Common myeloid progenitor, CD34-positive (primary cell): ENCODE measurements around the gene ZNF536.

Source experiments
- CTCF ChIA-PET: fragments of 350-600 bp; sonication (Branson Sonifier 250); formaldehyde crosslinking; loops from one replicate; lab custom pipeline; 2021; ENCODE audit warnings: antibody characterized with exemption; lab: Charles Lee
- POLR2A ChIA-PET: fragments of 350-600 bp; sonication (Branson Sonifier 250); formaldehyde crosslinking; loops from one replicate; lab custom pipeline; 2021; ENCODE audit warnings: antibody characterized with exemption; lab: Charles Lee
- DNase-seq, 3 donors: peaks; one replicate each; pipeline versions ENCODE4 v3.0.0 to v3.0.0-alpha.2; 2013
- H3K27ac ChIP-seq, 2 experiments: 1 replicate in 1 of 2; 2 replicates in 1 of 2; pipeline ENCODE4 v1.7.0; 2013; ENCODE audit warnings: inconsistent platforms in 2 of 2, low read length in 2 of 2, mild to moderate bottlenecking in 2 of 2, low read depth in 1 of 2, moderate library complexity in 1 of 2; ENCODE audit not compliant: severe bottlenecking in 2 of 2, insufficient read depth in 1 of 2, poor library complexity in 1 of 2
- H3K27me3 ChIP-seq, 5 experiments: replicated peaks in 2 of 5; 1 replicate in 3 of 5; 2 replicates in 2 of 5; pipeline versions ENCODE4 v1.6.1 to v1.7.0; 2013; ENCODE audit warnings: low read length in 4 of 5, mild to moderate bottlenecking in 2 of 5, moderate library complexity in 2 of 5, inconsistent platforms in 1 of 5; ENCODE audit not compliant: insufficient read depth in 5 of 5, control insufficient read depth in 4 of 5
- H3K36me3 ChIP-seq, 4 experiments: 1 replicate in 2 of 4; 2 replicates in 2 of 4; pipeline versions ENCODE4 v1.6.1 to v1.7.0; 2013; ENCODE audit warnings: low read length in 3 of 4, control low read depth in 1 of 4, mild to moderate bottlenecking in 1 of 4; ENCODE audit not compliant: control insufficient read depth in 4 of 4, insufficient read depth in 4 of 4
- H3K4me1 ChIP-seq, 4 experiments: 1 replicate in 3 of 4; 2 replicates in 1 of 4; pipeline versions ENCODE4 v1.6.1 to v1.7.1; 2013; ENCODE audit warnings: low read length in 3 of 4, mild to moderate bottlenecking in 3 of 4, control low read depth in 1 of 4, inconsistent platforms in 1 of 4, moderate library complexity in 1 of 4; ENCODE audit not compliant: control insufficient read depth in 4 of 4, insufficient read depth in 4 of 4; ENCODE audit errors: control extremely low read depth in 1 of 4
- H3K4me3 ChIP-seq, 7 experiments: 1 replicate in 4 of 7; 2 replicates in 3 of 7; pipeline versions ENCODE4 v1.5.1 to v1.7.0; 2013; ENCODE audit warnings: mild to moderate bottlenecking in 7 of 7, low read length in 6 of 7, moderate library complexity in 6 of 7, inconsistent platforms in 2 of 7, low read depth in 2 of 7, control low read depth in 1 of 7; ENCODE audit not compliant: insufficient read depth in 4 of 7, control insufficient read depth in 1 of 7; ENCODE audit errors: extremely low read depth in 1 of 7
- H3K9me3 ChIP-seq, 5 experiments: 1 replicate in 4 of 5; 2 replicates in 1 of 5; pipeline versions ENCODE4 v1.6.1 to v1.7.1; 2013; ENCODE audit warnings: low read length in 4 of 5, mild to moderate bottlenecking in 2 of 5, inconsistent platforms in 1 of 5, low read depth in 1 of 5, moderate library complexity in 1 of 5; ENCODE audit not compliant: control insufficient read depth in 4 of 5, insufficient read depth in 2 of 5; ENCODE audit errors: control extremely low read depth in 1 of 5
- WGBS: methylation state at CpG from one replicate; pipeline ENCODE4 v1.1.5; 2013; ENCODE audit not compliant: insufficient coverage; 5-methylcytosine and 5-hydroxymethylcytosine counted together

The ZNF536 gene

DNA sequence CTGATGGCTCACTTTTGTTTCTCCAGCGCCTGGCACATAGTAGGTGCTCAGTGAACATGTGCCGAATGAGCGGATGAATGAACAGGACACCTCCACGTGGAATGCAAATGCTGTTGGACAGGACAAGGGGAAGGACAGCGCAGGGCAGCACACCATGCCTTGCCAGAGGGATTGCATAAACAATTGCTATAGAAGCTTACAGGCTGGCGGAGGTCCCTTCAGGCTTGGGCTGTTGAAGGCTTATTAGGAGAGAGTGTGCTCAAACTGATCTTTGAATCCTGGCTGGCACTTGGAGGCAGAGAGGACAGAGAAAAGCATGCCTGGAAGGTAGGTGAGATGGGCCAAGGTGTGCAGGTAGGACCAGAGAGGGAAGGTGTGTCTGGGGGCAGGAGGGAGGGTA, 35.9 kb upstream of the ZNF536 start:
- CTCF ChIA-PET, result no interaction called here
- no peaks in the 10 kb centered on the region for H3K36me3 ChIP-seq
- 99% methylated on average over 6 of the region's 6 CpGs for WGBS

DNA sequence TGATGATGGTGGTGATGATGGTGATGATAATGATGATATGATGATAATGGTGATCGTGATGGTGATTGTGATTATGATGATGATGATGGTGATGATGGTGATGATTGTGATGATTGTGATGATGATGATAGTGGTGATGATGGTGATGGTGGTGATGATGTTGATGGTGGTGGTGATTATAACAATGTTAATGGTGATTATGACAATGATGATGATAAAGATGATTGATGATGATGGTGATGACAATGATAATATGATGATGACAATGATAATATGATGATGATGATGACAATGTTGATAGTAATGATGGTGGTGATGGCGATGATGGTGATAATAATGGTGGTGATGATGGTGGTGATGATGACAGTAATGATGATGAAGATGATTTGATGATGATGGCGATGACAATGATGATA, 34.1 kb upstream of the ZNF536 start:
- POLR2A ChIA-PET, result no interaction called here
- Histone ChIP-seq H3K36me3 (no peaks in the 10 kb centered on the region), H3K4me1 (no peaks in the 10 kb centered on the region)

More for the DNA sequence above, 35.9 kb upstream of the ZNF536 start:
- Histone ChIP-seq H3K4me1 (no peaks in the 10 kb centered on the region), H3K9me3 (no peaks in the 10 kb centered on the region), H3K4me3 (no peak overlapping the region), H3K27ac (no peak overlapping the region), H3K27me3 (peaks cover 0 to 6% (median 0%) of the 10 kb centered on the region in 5 experiments)
- POLR2A ChIA-PET, result no interaction called here
- DNase-seq, result no peak

DNA sequence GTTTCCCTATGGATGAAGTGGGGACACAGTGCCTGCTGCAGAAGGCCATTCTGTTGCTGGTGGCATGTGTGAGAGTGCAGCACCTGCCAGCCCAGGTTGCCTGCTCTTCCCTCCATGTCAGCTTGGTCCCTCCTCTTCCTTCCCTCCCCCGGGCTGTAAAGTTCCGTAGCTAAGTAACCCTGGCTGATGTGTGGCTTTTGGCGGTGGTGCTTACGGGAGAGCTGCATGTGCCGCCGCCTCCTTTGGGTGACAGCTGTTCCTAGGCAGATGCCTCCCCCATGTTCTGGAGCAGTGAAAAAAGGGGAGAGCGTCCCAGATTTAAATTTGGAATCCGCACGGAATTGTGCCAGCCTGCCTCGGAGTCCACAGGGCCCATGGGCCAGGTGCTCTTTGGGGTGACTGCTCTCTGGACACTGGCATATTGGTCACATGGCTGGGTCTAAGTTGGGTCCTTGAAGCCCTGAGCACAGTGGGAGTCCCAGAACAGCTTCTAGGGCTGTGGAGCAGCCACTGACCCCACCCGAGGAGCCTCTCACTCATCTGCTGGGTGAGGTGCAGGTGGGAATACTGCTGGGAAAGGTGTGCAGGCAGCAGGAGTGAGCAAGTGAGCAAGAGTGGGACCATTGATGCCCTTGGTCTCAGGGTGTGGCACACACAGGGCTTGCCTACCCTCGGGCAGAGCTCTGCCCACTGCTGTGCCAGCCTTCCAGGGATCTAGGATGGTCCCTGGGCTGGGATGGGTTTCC, 33.1 kb upstream of the ZNF536 start:
- H3K4me3 ChIP-seq, result no peak overlapping the region
- WGBS, result 90% methylated on average over 11 of the region's 12 CpGs
- no peak overlapping the region for H3K27ac ChIP-seq
- ChIA-PET CTCF (no interaction called here), POLR2A (no interaction called here)
- no peaks in the 10 kb centered on the region for H3K36me3 ChIP-seq
- H3K4me1 ChIP-seq, result no peaks in the 10 kb centered on the region
- no peaks in the 10 kb centered on the region for H3K9me3 ChIP-seq
- peaks cover 0 to 2% (median 0%) of the 10 kb centered on the region in 5 experiments for H3K27me3 ChIP-seq
- DNase-seq, result no peak

More for the DNA sequence above, 34.1 kb upstream of the ZNF536 start:
- Histone ChIP-seq H3K4me3 (no peak overlapping the region), H3K9me3 (no peaks in the 10 kb centered on the region), H3K27ac (no peak overlapping the region), H3K27me3 (peaks cover 0 to 6% (median 0%) of the 10 kb centered on the region in 5 experiments)
- no peak for DNase-seq
- CTCF ChIA-PET, result no interaction called here
- 93% methylated on average over 3 of the region's 3 CpGs for WGBS

DNA sequence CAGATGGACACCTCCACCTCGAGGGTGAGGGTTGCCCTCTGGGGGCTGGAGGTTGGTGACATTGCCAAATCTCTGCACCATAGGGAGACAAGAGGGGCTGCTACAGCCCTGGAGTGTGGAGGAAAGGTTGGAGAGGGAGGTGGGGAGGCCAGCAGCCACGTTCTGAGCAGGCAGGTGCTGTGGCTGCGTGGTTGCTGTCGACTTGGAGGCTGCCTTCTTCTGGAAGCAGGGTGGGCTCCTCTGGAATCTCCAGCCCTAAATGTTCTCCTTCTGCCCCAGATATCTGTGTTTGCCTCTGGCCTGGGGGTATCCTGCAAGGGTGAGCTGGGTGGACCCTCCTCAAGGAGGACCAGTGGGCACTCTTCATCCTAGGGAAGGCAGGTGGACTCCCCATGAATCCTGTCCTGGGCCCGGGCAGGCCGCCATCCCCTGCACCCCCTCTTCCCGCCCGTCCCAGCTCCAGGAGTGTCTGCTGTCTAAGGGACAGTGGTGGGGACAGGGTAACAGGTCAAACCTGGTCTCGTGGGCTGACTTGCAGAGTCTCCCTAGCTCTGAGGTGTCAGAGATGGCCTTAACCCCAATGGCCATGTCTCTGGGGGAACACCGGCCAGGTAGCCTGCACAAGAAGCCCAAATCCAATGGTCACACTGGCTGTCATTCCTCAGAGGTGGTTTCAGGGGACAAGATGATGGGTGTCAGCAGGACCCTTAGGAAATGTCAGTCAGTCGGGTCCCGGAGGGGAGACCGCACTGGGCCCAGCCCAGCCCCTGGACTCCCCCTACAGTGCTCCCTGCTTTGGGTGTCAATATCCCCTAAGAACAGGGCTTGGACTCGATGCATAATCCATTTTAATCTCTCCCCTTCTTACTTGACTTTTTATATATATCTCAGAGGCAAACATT, 32.3 kb upstream of the ZNF536 start:
- no peaks in the 10 kb centered on the region for H3K36me3 ChIP-seq
- H3K4me3 ChIP-seq, result no peak overlapping the region
- H3K27ac ChIP-seq, result no peak overlapping the region
- DNase-seq, result no peak
- H3K27me3 ChIP-seq, result peaks cover 0 to 2% (median 0%) of the 10 kb centered on the region in 5 experiments
- no peaks in the 10 kb centered on the region for H3K4me1 ChIP-seq
- ChIA-PET CTCF (no interaction called here), POLR2A (no interaction called here)
- H3K9me3 ChIP-seq, result no peaks in the 10 kb centered on the region
- 72% methylated on average over 8 of the region's 14 CpGs for WGBS

DNA sequence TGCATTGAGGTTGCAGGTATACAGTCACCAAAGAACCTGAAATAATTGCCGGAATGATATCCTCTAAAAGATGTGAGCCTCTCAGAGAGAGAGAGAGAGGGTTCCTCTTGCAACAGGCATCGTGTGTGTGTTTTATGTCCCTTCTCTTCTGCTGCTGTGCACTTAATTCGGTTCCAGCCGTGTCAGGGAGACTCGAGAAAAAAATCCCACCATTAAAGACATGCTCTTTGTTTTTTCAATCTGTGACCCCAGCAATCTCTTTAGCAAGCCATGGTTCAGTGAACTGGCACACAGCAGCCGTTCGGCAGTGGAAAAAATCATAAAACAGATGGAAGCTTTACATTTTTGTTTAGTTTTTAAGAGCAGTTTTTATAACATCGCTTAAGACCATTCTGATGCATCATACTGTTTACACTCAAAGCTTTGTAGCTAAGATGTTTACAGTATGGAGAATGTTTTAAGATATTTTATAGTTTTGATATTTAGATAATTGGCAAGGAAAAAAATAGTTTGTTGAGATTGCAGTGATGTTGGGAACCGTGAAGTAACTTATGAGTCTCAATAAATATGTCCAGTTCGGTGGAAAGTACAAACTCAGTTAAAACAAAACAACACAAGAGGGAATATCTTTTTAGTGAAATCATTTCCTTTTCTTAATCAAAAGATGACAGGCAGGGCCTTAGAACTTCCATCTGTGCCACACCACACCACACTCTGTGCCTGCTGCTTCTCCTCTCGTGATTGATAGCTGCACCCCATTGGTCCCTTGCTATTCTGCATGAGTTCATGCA, 31.2 kb upstream of the ZNF536 start:
- H3K27ac ChIP-seq, result no peak overlapping the region
- CTCF ChIA-PET, result interaction anchor here (0.9 kb wide), 1 partner anchor 9 kb away, joined by 3 read pairs; no protein-coding TSS in a partner anchor
- no peak overlapping the region for H3K4me3 ChIP-seq

DNA sequence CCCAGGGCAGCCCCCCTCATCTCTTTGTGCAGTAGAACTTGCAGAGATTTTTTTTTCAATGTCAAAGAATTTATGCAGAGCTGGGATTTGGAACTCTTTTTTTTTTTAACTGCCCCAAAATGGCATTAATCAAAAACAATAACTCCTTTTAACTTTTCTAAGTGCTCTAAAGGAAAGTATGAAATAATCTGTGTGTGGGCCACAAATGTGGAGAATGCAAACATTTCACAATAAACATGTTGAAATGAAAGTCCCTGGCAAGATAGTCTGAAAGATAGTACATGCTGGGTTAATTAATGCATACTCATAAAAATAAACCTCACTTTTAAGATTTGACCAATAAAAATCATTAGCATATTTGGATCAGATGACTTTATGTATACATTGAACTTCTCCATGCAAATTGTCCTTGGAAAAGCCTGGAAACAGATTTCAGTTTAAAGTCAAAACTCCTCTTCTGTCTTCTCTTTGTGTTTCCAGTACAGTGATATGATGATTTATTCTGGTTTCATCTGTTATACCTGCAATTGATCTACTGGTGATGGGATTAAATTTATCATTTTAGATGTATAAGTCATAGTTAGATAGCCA, 30.5 kb upstream of the ZNF536 start:
- H3K36me3 ChIP-seq, result no peaks in the 10 kb centered on the region
- H3K27ac ChIP-seq, result no peak overlapping the region
- no peak overlapping the region for H3K4me3 ChIP-seq
- ChIA-PET CTCF (interaction anchor here (0.9 kb wide), 1 partner anchor 9 kb away, joined by 3 read pairs; no protein-coding TSS in a partner anchor), POLR2A (no interaction called here)
- peaks cover 0 to 2% (median 0%) of the 10 kb centered on the region in 5 experiments for H3K27me3 ChIP-seq
- no peaks in the 10 kb centered on the region for H3K9me3 ChIP-seq
- no peak for DNase-seq
- no peaks in the 10 kb centered on the region for H3K4me1 ChIP-seq

More for the DNA sequence above, 31.2 kb upstream of the ZNF536 start:
- DNase-seq, result no peak
- Histone ChIP-seq H3K36me3 (no peaks in the 10 kb centered on the region), H3K27me3 (peaks cover 0 to 2% (median 0%) of the 10 kb centered on the region in 5 experiments), H3K9me3 (no peaks in the 10 kb centered on the region), H3K4me1 (no peaks in the 10 kb centered on the region)
- POLR2A ChIA-PET, result no interaction called here
- 83% methylated on average over 7 of the region's 11 CpGs for WGBS
